Pancreas (tissue), 10 donors: Measurements from ENCODE around the gene SI. TPM values are rescaled to one million over a fixed set of nuclear protein-coding genes. Genes with fewer than 3 reads are reported as not detected.
"Not testable (repeated sequence)": the region's sequence is repeated elsewhere in the genome, so short reads cannot be mapped to it uniquely, and the experiment has no call there.

ENCODE experiments used
- ATAC-seq, 4 donors: fragments of 200-7000 bp; cut with Tn5 transposase; one replicate each; pipeline versions ENCODE4 v1.8.0 to v1.9.1; 2020; ENCODE audit warnings: mild to moderate bottlenecking in 4 of 4, moderate library complexity in 4 of 4
- DNase-seq, 6 donors: peaks; one replicate each; pipeline ENCODE4 v3.0.0-alpha.2; 2020
- FAIRE-seq: peaks from 2 replicates; lab custom pipeline; 2012; peaks lifted over from hg19 to GRCh38; lab: Jason Lieb, UNC
- H3K27ac ChIP-seq, 4 donors: fragments of 200-600 bp; sonication (generic); 1 replicate in 3 of 4; 2 replicates in 1 of 4; pipeline versions ENCODE4 v1.5.0 to v1.8.0; 2020
- H3K27me3 ChIP-seq, 4 donors: fragments of 200-600 bp; one replicate each; pipeline ENCODE4 v1.8.0; 2021
- H3K36me3 ChIP-seq, 3 donors: fragments of 200-600 bp; sonication (generic) in 1 of 3; one replicate each; pipeline versions ENCODE4 v1.5.0 to v1.8.0; 2020 to 2021
- H3K4me1 ChIP-seq, 3 donors: fragments of 200-600 bp; one replicate each; pipeline ENCODE4 v1.8.0; 2021
- H3K4me3 ChIP-seq, 4 donors: fragments of 200-600 bp; sonication (generic) in 2 of 4; one replicate each; pipeline versions ENCODE4 v1.5.0 to v1.8.0; 2020 to 2021
- H3K9me3 ChIP-seq, 4 donors: fragments of 200-600 bp; one replicate each; pipeline ENCODE4 v1.8.0; 2021
- CTCF ChIP-seq, 4 donors: fragments of 200-600 bp; sonication (generic) in 3 of 4; IDR thresholded peaks; one replicate each; pipeline versions ENCODE4 v1.5.0 to v1.8.0; 2021; ENCODE audit warnings: antibody characterized with exemption in 4 of 4
- WGBS, 2 donors: extraction: QIAGEN DNeasy Blood & Tissue Kit; methylation state at CpG; one replicate each; pipeline ENCODE4 v1.1.7; 2013; 5-methylcytosine and 5-hydroxymethylcytosine counted together
- intact Hi-C, 3 donors: fragments of 100-400 bp; cut with DNase I; formaldehyde crosslinking; loops; one replicate each; pipeline versions ENCODE4 v1.11.1 to v1.14.2; 2022
- polyA plus RNA-seq, 2 donors: library from polyadenylated mRNA; stranded (reverse); fragments of 200-250 nt; gene quantifications; one replicate each; pipeline ENCODE4 v1.2.3, GENCODE V29; 2013
- total RNA-seq, 6 donors: library from RNA; stranded (reverse); fragmentation: NEBNext Ultra II Directional in 4 of 6; extraction: Animal tissue kit (Norgen Biotek cat#: 25700) in 4 of 6; gene quantifications; one replicate each; pipeline versions ENCODE4 v1.2.1 to v1.2.4, GENCODE V29; 2021 to 2023
- donor health status: healthy with polysubstance abuse.
- donor health status: DM: no; HTN: no; CAD: no; lungs with moderate emphysema.
- donor health status: DM: no; HTN: no; CAD: no.
- donor health status: control.
- donor health status: control.
- donor health status: Bipolar disorder and iron deficiency.
- donor health status: DM: yes; HTN: yes; CAD: no.
- donor health status: DM: no; HTN: no; CAD: no.
- donor health status: DM: no; HTN: no; CAD: no.
- donor health status: DM: yes; HTN: yes; CAD: no.

Gene SI
- total and polyA plus RNA-seq, 8 donors, result under 0.01 to 0.04 TPM; not detected in 6

GRCh38 chr3:165011557-165011956, 66.7 kb downstream of the SI start:
- 90 to 92% methylated on average over 3 of the region's 3 CpGs for WGBS, 2 donors
- H3K4me3 ChIP-seq, result no peak overlapping the region
- FAIRE-seq (peak; percentile 85), ATAC-seq (no peak), DNase-seq (no peak)
- no peaks in the 10 kb centered on the region for H3K4me1 ChIP-seq
- H3K36me3 ChIP-seq, result no peaks in the 10 kb centered on the region
- no peaks in the 10 kb centered on the region for H3K27me3 ChIP-seq
- H3K9me3 ChIP-seq, result no peaks in the 10 kb centered on the region
- no peak overlapping the region for H3K27ac ChIP-seq
- TF ChIP-seq CTCF (IDR thresholded peaks at IDR 0.05), result no peak
- intact Hi-C loops, result no loop called here

- Histone ChIP-seq H3K9me3 (no peaks in the 10 kb centered on the region), H3K27me3 (no peaks in the 10 kb centered on the region), H3K36me3 (no peaks in the 10 kb centered on the region), H3K27ac (no peak overlapping the region), H3K4me1 (no peaks in the 10 kb centered on the region), H3K4me3 (no peak overlapping the region)
- TF ChIP-seq CTCF (IDR thresholded peaks at IDR 0.05), result no peak
- intact Hi-C loops, result no loop called here
- WGBS, 2 donors, result 5 to 16% methylated on average over 1 of the region's 1 CpG
- ATAC-seq, result peak in 2 of 4 donors; percentile 55 to 72
- no peak for DNase-seq
- no peak for FAIRE-seq
These were observed 93.3 kb downstream of the SI start for GRCh38 chr3:164984947-164985346.

- FAIRE-seq (no peak), ATAC-seq (no peak), DNase-seq (no peak)
- intact Hi-C loops, result no loop called here
- 68 to 74% methylated on average over 6 of the region's 6 CpGs for WGBS, 2 donors
- Histone ChIP-seq H3K27me3 (no peaks in the 10 kb centered on the region), H3K4me3 (no peak overlapping the region), H3K36me3 (no peaks in the 10 kb centered on the region), H3K9me3 (no peaks in the 10 kb centered on the region), H3K4me1 (no peaks in the 10 kb centered on the region), H3K27ac (no peak overlapping the region)
- no peak for TF ChIP-seq CTCF (IDR thresholded peaks at IDR 0.05)
These were observed 115.7 kb downstream of the SI start for GRCh38 chr3:164962610-164963009.

GRCh38 chr3:164952966-164953365, 125.3 kb downstream of the SI start:
- 79 to 89% methylated on average over 3 of the region's 3 CpGs for WGBS, 2 donors
- intact Hi-C loops, result no loop called here
- Histone ChIP-seq H3K27ac (no peak overlapping the region), H3K4me3 (no peak overlapping the region), H3K36me3 (no peaks in the 10 kb centered on the region), H3K4me1 (no peaks in the 10 kb centered on the region), H3K27me3 (no peaks in the 10 kb centered on the region), H3K9me3 (no peaks in the 10 kb centered on the region)
- no peak for TF ChIP-seq CTCF (IDR thresholded peaks at IDR 0.05)
- FAIRE-seq (no peak), ATAC-seq (no peak), DNase-seq (no peak)

GRCh38 chr3:164951403-164951802, 126.9 kb downstream of the SI start:
- H3K4me1 ChIP-seq, H3K4me3 ChIP-seq, H3K9me3 ChIP-seq, H3K27me3 ChIP-seq, DNase-seq, H3K36me3 ChIP-seq, intact Hi-C loops, FAIRE-seq, H3K27ac ChIP-seq, ATAC-seq: not testable (repeated sequence)
- WGBS, 2 donors, result 80 to 86% methylated on average over 7 of the region's 7 CpGs
